NCI-H187 (cell line): ENCODE measurements around the gene DOC2A.
A peak's percentile ranks its signal among the peaks of the same experiment; 100 is the strongest.
"Not testable (repeated sequence)": the region's sequence is repeated elsewhere in the genome, so short reads cannot be mapped to it uniquely, and the experiment has no call there.

ENCODE experiments used
- DNase-seq, 2 experiments: peaks; one replicate each; lab custom pipeline; 2025; lab: John Stamatoyannopoulos, UW

Gene DOC2A

GRCh38 chr16:30010844-30011713 is at the start of gene DOC2A:
Gene DOC2A, minus strand, starts transcription at chr16:30011027. Its CDS starts 805 bp downstream, at chr16:30010222.
- DNase-seq = no peak

GRCh38 chr16:30060346-30060745 is 49.5 kb upstream of the DOC2A start:
- no peak for DNase-seq

- no peak for DNase-seq
Measured at GRCh38 chr16:30054959-30055553, 44.2 kb upstream of the DOC2A start.

GRCh38 chr16:30054451-30054850 is 43.6 kb upstream of the DOC2A start:
- DNase-seq = no peak

GRCh38 chr16:30053376-30054015 is 42.7 kb upstream of the DOC2A start:
- DNase-seq = no peak

GRCh38 chr16:30052671-30053372 is 42.0 kb upstream of the DOC2A start:
- DNase-seq = peak; percentile 39 to 68

- DNase-seq = no peak
Measured at GRCh38 chr16:30051518-30051917, 40.7 kb upstream of the DOC2A start.

GRCh38 chr16:30049871-30050270 is 39.0 kb upstream of the DOC2A start:
- DNase-seq = no peak

- DNase-seq = no peak
Measured at GRCh38 chr16:30046588-30046987, 35.8 kb upstream of the DOC2A start.

- DNase-seq = no peak
Measured at GRCh38 chr16:30046178-30046577, 35.4 kb upstream of the DOC2A start.

- no peak for DNase-seq
Measured at GRCh38 chr16:30041841-30042240, 31.0 kb upstream of the DOC2A start.

- not testable (repeated sequence) for DNase-seq
Measured at GRCh38 chr16:30040690-30041089, 29.9 kb upstream of the DOC2A start.

GRCh38 chr16:30040221-30040620 is 29.4 kb upstream of the DOC2A start:
- no peak for DNase-seq

- no peak for DNase-seq
Measured at GRCh38 chr16:30033270-30033669, 22.4 kb upstream of the DOC2A start.

- DNase-seq = peak; percentile 8 to 38
Measured at GRCh38 chr16:30032083-30032819, 21.4 kb upstream of the DOC2A start.

GRCh38 chr16:30031477-30031918 is 20.7 kb upstream of the DOC2A start:
- no peak for DNase-seq

- no peak for DNase-seq
Measured at GRCh38 chr16:30030841-30031413, 20.1 kb upstream of the DOC2A start, which contains the start of gene TLCD3B. Gene TLCD3B, minus strand, starts transcription at chr16:30031271. Its CDS starts 744 bp downstream, at chr16:30030527.

- DNase-seq = no peak
Measured at GRCh38 chr16:30030011-30030685, 19.3 kb upstream of the DOC2A start.

GRCh38 chr16:30028438-30029076 is 17.7 kb upstream of the DOC2A start:
- DNase-seq = no peak
